Lower leg skin (tissue), 4 donors: ENCODE data around the gene LMCD1. TPM values are rescaled to one million over a fixed set of nuclear protein-coding genes. Genes with fewer than 3 reads are reported as not detected.

Source experiments
- DNase-seq, 2 donors: peaks; one replicate each; pipeline ENCODE4 v3.0.0-alpha.2; 2019; ENCODE audit warnings: low spot score in 2 of 2
- H3K4me3 ChIP-seq: fragments of 200-600 bp; sonication (generic); 2 replicates; pipeline ENCODE4 v1.5.1; 2017; ENCODE audit warnings: mild to moderate bottlenecking, low read depth; ENCODE audit not compliant: poor library complexity, severe bottlenecking
- POLR2A ChIP-seq, 2 donors: fragments of 450-650 bp; IDR thresholded peaks; one replicate each; pipeline ENCODE4 v1.6.1; 2016 to 2017; ENCODE audit warnings: antibody characterized with exemption in 2 of 2, mild to moderate bottlenecking in 1 of 2, moderate library complexity in 1 of 2
- WGBS, 2 donors: methylation state at CpG; one replicate each; pipeline ENCODE4 v1.1.5; 2018; 5-methylcytosine and 5-hydroxymethylcytosine counted together
- intact Hi-C: fragments of 100-400 bp; cut with DNase I; formaldehyde crosslinking; loops from one replicate; pipeline ENCODE4 v1.15.0; 2023; ENCODE audit warnings: low total_unique reads
- total RNA-seq, 4 donors: library from RNA; depleted of rRNA; stranded (reverse); fragments of >200 nt; gene quantifications; one replicate each; pipeline ENCODE4 v1.1.0, GENCODE V29; 2016
- TF ChIP-seq, protein P1 (sequence below), 3 donors: fragments of 450-650 bp; IDR thresholded peaks; one replicate each; pipeline ENCODE4 v1.5.1; 2016; ENCODE audit warnings: antibody characterized with exemption in 3 of 3, mild to moderate bottlenecking in 3 of 3, moderate library complexity in 2 of 3

LMCD1 gene, protein sequence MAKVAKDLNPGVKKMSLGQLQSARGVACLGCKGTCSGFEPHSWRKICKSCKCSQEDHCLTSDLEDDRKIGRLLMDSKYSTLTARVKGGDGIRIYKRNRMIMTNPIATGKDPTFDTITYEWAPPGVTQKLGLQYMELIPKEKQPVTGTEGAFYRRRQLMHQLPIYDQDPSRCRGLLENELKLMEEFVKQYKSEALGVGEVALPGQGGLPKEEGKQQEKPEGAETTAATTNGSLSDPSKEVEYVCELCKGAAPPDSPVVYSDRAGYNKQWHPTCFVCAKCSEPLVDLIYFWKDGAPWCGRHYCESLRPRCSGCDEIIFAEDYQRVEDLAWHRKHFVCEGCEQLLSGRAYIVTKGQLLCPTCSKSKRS
- 10 to 100 TPM; 40.4 to 81.5 (median 54.1) TPM for total RNA-seq

DNA sequence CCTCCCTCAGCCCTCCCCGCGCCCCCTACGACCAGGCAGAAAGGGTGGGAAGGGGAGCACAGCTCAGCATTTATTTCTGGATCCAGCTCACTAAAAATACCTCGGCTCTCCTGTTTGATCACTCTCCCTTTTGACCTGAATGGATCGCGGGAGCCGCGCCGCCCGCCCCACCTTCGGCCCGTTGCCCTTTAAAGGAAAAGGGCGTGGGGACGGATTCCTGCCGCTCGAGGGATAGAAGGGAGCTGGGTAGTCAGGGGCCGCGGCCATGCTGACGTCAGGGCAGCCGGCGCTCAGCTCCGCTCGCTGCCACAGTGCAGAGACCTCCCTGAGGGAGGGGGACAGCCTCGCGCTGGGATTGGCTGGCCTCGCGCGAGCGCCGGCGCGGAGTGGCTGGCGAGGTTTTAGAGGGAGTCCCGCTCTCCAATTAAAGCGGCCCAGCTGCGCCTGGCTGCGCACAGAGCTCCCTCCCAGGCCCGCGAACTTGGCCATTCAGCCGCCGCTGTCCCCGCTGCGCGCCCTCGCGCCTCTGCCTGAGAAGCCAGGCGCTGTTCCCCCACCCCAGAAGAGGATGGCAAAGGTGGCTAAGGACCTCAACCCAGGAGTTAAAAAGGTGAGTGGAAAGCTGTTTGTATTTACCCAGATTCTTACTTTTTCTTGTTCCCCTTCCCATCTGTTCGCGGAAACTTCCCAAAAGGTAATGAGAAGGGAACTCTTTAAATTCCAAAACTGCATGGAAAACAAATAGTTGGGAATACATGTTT is at the start of gene LMCD1:
TSS of gene LMCD1 (plus strand) at position 453 of the 761 bp plus-strand sequence. CDS start at position 569, 116 bp downstream.
- TF ChIP-seq, protein P1, sequence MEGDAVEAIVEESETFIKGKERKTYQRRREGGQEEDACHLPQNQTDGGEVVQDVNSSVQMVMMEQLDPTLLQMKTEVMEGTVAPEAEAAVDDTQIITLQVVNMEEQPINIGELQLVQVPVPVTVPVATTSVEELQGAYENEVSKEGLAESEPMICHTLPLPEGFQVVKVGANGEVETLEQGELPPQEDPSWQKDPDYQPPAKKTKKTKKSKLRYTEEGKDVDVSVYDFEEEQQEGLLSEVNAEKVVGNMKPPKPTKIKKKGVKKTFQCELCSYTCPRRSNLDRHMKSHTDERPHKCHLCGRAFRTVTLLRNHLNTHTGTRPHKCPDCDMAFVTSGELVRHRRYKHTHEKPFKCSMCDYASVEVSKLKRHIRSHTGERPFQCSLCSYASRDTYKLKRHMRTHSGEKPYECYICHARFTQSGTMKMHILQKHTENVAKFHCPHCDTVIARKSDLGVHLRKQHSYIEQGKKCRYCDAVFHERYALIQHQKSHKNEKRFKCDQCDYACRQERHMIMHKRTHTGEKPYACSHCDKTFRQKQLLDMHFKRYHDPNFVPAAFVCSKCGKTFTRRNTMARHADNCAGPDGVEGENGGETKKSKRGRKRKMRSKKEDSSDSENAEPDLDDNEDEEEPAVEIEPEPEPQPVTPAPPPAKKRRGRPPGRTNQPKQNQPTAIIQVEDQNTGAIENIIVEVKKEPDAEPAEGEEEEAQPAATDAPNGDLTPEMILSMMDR (IDR thresholded peaks at IDR 0.05), result no peak
- TF ChIP-seq POLR2A (IDR thresholded peaks at IDR 0.05), result no peak
- intact Hi-C loops, result no loop called here
- peak; percentile 92 to 98 for DNase-seq
- peak within 1 kb of the TSS; percentile 29 for H3K4me3 ChIP-seq
- WGBS, 2 donors, result 0 to 2% methylated on average over 44 to 49 of the region's 49 CpGs

DNA sequence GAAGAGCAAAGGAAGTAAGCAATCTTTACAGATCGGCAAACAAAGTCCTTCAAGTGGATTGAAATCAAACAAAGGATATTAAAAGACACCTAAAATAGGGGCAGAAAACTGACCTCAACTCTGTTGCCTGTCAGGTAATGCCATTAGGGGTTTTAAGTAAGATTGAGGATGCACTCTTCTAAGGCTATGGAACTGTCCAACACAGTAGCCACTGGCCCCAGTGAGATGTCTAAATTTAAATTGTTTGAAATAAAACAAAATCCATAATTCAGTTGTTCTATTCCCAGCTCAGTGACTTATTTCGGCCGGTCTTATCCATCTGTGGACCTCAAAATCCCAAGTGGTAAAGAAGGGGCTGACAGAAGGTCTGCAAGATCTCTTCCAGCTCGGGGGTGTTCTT is 49.5 kb upstream of the LMCD1 start:
- WGBS, 2 donors, result 87% methylated on average over 4 of the region's 4 CpGs
- intact Hi-C loops, result no loop called here
- H3K4me3 ChIP-seq, result no peak overlapping the region
- DNase-seq, result no peak
- TF ChIP-seq, protein P1 (IDR thresholded peaks at IDR 0.05), result no peak
- TF ChIP-seq POLR2A (IDR thresholded peaks at IDR 0.05), result no peak

DNA sequence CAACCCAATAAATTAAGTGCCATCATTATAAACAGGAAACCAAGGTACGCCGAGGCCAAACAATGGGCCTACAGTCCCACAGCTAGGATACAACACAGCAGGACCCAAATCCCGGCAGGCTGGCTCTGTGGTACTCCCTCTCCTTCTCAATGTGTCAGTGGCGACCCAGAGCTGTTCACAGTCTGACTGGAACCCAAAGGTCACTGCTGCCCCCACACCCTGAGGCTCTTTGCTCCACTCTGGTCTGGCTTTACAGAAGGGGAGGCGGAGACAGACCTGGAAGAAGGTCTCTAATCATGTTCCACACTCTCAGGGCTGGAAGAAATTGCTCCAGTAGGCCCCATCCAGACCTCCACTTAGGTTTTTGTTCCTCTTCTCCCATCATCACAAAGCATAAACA is 48.5 kb upstream of the LMCD1 start:
- DNase-seq, result no peak
- no peak overlapping the region for H3K4me3 ChIP-seq
- WGBS, 2 donors, result 93 to 97% methylated on average over 5 of the region's 5 CpGs
- intact Hi-C loops, result no loop called here
- TF ChIP-seq, protein P1 (IDR thresholded peaks at IDR 0.05), result no peak
- TF ChIP-seq POLR2A (IDR thresholded peaks at IDR 0.05), result no peak

DNA sequence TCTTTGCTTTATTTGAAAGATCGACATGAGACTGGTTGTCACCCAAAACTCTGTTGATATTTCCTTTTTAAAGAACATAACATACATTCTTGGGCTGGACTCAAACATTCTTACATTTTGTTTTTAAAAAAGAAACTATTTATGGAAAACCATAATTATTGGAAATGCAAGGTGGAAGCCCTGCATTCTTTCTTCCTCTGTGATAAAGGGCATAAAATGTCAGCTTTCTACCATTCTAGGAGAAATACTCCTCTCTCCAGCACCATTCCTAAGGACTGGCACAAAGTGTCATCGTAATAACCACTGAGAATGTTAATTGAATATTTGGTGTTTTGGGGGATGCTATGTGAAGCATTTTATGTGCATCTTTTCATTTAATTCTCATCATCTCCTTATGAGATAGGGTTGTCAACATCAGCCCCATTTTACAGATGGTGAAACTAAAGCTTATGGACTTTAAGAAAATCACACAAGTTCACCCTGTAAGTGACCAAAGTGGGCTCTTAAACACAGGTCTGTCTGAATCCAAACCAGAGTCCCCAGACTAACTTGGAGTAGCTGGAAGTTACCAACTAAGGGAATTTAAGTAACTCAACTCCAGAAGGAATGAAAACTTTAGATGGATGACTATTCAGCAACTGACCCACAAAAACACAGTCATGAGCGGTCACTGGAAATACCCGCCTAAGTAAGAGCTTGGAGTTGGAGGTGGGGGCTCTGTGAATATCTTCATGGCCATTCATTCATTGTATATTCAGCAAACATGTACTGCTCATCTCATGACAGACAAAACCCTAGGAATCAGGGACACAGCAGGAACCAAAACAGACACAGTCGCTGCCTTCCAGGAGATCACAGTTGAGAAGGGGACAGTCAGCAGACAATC is 45.9 kb upstream of the LMCD1 start:
- 86 to 87% methylated on average over 5 of the region's 5 CpGs for WGBS, 2 donors
- DNase-seq, result no peak
- intact Hi-C loops, result no loop called here
- TF ChIP-seq, protein P1 (IDR thresholded peaks at IDR 0.05), result no peak
- TF ChIP-seq POLR2A (IDR thresholded peaks at IDR 0.05), result no peak
- no peak overlapping the region for H3K4me3 ChIP-seq

DNA sequence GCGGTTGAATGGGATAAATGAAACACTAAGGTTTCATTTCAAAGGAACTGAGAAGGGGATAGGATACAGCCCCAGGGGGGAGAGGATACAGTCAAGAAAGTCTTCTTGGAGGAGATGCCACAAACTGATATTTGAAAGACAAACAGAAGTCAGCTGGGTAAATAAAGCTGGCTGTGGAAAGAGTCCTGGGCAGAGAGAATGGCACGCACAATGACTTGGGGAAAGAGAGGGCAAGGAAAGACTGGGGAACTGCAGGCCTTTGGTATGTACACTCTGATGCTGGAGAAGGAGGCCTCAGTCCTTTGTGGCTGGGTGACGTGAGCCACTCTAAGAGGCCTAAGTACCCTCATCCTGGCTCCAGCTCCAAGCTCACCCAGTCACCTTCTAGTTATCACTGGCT is 45.2 kb upstream of the LMCD1 start:
- WGBS, 2 donors, result 87 to 95% methylated on average over 3 of the region's 3 CpGs
- intact Hi-C loops, result no loop called here
- H3K4me3 ChIP-seq, result no peak overlapping the region
- DNase-seq, result no peak
- TF ChIP-seq, protein P1 (IDR thresholded peaks at IDR 0.05), result no peak
- TF ChIP-seq POLR2A (IDR thresholded peaks at IDR 0.05), result no peak
